Epithelial cell of proximal tubule (primary cell): ENCODE measurements around the gene MFAP4. TPM values are rescaled to one million over a fixed set of nuclear protein-coding genes. Genes with fewer than 3 reads are reported as not detected.

Source experiments
- DNase-seq: peaks from one replicate; pipeline ENCODE4 v3.0.0-alpha.2; 2011; ENCODE audit warnings: low read depth
- H3K4me3 ChIP-seq: 2 replicates; pipeline ENCODE4 v1.5.1; 2011; ENCODE audit warnings: low read depth, mild to moderate bottlenecking, low read length
- total RNA-seq: library from RNA; depleted of rRNA; stranded (reverse); fragments of >200 nt; gene quantifications from 2 replicates; pipeline ENCODE4 v1.2.3, GENCODE V29; 2015
- TF ChIP-seq, protein P1 (sequence below): conservative IDR thresholded peaks from 2 replicates; pipeline ENCODE4 v1.5.1; 2012; ENCODE audit warnings: low read depth, mild to moderate bottlenecking, low read length

Gene MFAP4
- total RNA-seq, 1 donor from 2014 or later: not detected

- no peak for DNase-seq
- TF ChIP-seq, protein P1, sequence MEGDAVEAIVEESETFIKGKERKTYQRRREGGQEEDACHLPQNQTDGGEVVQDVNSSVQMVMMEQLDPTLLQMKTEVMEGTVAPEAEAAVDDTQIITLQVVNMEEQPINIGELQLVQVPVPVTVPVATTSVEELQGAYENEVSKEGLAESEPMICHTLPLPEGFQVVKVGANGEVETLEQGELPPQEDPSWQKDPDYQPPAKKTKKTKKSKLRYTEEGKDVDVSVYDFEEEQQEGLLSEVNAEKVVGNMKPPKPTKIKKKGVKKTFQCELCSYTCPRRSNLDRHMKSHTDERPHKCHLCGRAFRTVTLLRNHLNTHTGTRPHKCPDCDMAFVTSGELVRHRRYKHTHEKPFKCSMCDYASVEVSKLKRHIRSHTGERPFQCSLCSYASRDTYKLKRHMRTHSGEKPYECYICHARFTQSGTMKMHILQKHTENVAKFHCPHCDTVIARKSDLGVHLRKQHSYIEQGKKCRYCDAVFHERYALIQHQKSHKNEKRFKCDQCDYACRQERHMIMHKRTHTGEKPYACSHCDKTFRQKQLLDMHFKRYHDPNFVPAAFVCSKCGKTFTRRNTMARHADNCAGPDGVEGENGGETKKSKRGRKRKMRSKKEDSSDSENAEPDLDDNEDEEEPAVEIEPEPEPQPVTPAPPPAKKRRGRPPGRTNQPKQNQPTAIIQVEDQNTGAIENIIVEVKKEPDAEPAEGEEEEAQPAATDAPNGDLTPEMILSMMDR: no peak
- H3K4me3 ChIP-seq: no peak overlapping the region
These were observed 5.3 kb upstream of the MFAP4 start for GRCh38 chr17:19392303-19392702.

GRCh38 chr17:19391432-19391831, 4.4 kb upstream of the MFAP4 start:
- H3K4me3 ChIP-seq: no peak overlapping the region
- no peak for DNase-seq
- TF ChIP-seq, protein P1: no peak

DNA sequence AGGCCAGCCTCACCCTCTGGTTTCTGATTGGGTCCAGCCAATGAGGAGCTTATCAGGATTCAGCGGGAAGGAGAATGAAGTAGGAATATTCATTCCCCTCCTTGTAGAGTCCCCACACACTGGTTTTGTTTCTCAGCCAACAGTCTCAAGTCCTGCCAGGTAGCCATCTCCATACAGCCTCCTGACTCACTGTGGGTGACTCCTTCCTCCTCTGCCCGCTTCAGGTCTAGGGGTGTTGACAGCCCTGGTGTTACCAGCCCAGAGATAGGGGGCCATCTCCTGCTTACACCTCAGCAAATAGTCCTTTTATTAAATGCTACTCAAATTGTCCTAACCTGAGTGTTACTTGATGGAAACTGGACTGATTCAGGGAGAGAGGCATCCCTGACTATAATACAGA, 4.0 kb upstream of the MFAP4 start:
- H3K4me3 ChIP-seq: no peak overlapping the region
- TF ChIP-seq, protein P1: no peak
- no peak for DNase-seq

GRCh38 chr17:19388791-19389785, 2.1 kb upstream of the MFAP4 start:
- no peak for DNase-seq
- no peak overlapping the region for H3K4me3 ChIP-seq
- TF ChIP-seq, protein P1: no peak

DNA sequence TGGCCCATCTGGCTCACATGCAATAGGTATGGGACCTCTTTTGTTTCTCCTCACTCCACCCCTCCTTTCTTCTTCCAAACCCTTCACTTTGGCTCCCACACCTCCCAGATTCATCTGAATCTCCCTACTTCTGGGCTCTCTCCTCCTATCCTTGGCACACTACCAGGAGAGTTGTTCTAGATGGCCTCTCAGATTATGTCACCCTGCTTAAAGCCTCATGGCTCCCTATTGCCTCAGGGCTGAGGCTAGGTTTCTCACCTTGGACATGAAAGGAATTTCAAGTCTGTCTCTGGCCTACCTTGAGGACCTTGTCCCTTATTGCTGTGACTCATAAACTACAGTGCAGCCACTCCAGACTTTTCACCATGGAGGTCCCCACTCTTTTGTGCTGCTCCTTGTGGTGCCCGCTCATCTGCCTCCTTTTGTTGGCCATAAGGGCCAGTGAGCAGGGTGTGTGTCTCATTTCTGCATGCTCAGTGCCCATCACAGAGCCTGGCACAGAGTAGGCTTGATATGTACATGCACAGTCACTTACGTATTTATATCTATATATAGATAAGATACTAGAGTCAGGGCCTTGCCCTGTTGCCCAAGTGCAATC, 1.0 kb upstream of the MFAP4 start:
- TF ChIP-seq, protein P1: no peak
- no peak for DNase-seq
- no peak overlapping the region for H3K4me3 ChIP-seq

DNA sequence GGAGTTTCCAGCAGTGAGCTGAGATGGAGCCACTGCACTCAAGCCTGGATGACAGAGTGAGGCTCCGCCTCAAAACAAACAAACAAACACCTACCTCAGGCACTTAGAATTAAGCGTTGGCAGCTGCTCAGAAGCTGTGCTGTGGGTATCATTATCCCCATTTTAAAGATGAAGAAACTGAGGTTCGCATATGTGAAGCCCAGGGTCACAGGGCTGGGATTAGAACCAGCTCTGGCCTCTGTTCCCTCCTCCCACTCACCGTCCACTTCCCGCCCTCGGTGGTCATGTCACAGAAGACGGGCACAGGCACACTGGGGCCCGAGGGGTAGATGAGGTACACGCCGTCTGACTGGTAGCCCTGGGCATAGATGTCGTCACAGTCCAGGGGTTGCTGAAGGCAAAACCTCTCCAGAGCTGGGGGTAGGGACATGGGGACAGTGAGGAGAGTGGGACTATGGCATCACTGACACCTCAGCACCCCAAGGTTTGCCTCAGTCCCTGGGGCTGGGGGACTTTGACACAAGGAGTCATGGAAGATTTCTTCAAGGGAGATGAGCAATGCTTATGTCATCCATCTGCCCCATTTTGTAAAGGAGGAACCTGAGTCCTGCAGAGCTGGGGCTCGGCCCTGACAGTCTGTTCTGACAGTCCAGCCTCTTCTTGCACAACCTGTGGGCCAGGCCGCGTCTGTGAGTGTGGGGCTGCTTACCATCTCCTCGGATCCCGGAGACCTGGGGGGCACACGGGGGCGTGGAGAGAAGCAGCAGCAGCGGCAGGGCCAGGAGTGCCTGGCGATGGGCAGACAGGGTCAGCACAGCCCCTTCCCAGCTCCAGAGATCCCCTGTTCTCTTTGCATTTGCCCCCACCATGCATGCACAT, 700 bp downstream of the MFAP4 start:
- no peak for DNase-seq

More for the DNA sequence above, 700 bp downstream of the MFAP4 start:
- H3K4me3 ChIP-seq: no peak overlapping the region
- TF ChIP-seq, protein P1: no peak
